ENCODE measurements around the gene PTPN11. TPM values are rescaled to one million over a fixed set of nuclear protein-coding genes. Genes with fewer than 3 reads are reported as not detected.
"Not testable (repeated sequence)": the region's sequence is repeated elsewhere in the genome, so short reads cannot be mapped to it uniquely, and the experiment has no call there.

The PTPN11 gene
- polyA plus RNA-seq: 10 to 100 TPM; 15.0 to 92.0 (median 49.5) TPM

DNA sequence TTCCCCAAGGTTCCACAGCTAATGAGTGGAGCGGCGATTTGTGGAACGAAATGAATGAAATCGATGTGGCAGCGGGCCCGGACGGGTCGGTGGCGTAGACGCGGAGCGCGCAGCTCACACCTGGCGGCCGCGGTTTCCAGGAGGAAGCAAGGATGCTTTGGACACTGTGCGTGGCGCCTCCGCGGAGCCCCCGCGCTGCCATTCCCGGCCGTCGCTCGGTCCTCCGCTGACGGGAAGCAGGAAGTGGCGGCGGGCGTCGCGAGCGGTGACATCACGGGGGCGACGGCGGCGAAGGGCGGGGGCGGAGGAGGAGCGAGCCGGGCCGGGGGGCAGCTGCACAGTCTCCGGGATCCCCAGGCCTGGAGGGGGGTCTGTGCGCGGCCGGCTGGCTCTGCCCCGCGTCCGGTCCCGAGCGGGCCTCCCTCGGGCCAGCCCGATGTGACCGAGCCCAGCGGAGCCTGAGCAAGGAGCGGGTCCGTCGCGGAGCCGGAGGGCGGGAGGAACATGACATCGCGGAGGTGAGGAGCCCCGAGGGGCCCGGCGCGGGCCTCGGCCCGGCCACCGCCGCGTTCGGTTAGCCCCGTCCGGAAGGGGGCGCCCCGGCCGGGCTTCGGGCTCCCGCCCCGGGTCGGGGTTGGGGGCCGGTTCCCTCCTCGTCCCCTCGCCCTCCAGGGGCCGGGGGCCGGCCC is at the start of gene PTPN11:
PTPN11 (plus strand) TSS at position 340 of the 689 bp plus-strand sequence; CDS start at position 505, 165 bp downstream.
- 0 to 1% (median 1%) methylated on average over 43 to 79 of the region's 89 CpGs for WGBS, 3 donors
- peak within 1 kb of the TSS; percentile 96 for H3K27ac ChIP-seq (ENCODE audit: low read depth, low read length)

DNA sequence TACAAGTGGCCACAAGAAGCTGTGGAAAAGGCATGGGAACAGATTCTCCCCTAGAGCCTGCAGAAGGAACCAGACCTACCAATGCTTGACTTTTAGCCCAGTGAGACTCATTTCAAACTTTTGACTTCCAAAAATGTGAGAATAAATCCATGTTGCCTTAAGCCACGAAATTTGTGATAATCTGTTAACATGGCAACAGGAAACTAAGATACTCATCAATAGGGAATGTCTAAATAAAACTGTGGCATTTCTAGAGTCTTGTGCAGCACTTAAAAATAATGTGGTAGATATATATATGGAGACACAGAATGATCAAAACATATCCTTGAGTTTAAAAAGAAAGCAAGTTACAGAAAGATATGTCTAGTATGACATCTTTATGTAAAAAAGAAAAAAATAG is 48.5 kb upstream of the PTPN11 start:
- no peak overlapping the region for H3K27ac ChIP-seq (ENCODE audit: low read depth, low read length)
- 38 to 56% (median 42%) methylated on average over 1 of the region's 1 CpG for WGBS, 3 donors

DNA sequence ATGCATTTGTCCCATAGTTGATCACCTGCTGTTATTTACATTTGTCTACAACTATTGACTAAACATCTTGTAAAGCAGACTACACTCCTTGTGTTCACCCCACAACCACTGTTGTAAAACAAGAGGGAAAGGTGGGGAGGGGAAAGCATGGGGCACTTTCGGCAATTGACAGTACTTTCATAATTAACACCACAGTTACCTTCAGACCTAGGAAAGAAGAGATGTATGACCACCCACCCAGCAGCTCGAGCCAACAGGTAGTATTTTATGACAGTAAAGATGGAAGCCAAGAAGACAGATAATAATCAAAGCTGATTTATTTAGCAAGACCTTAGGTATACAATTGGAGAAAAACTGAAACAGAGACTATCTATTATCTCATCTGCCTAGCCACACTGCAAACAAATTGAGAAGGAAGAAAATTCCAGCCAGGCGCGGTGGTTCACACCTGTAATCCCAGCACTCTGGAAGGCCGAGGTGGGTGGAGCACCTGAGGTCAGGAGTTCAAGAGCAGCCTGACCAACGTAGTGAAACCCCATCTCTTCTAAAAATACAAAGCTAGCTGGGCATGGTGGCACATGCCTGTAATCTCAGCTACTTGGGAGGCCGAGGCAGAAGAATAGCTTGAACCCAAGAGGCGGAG is 47.8 kb upstream of the PTPN11 start:
- WGBS, 3 donors: 52 to 89% (median 85%) methylated on average over 8 of the region's 8 CpGs
- no peak overlapping the region for H3K27ac ChIP-seq (ENCODE audit: low read depth, low read length)

DNA sequence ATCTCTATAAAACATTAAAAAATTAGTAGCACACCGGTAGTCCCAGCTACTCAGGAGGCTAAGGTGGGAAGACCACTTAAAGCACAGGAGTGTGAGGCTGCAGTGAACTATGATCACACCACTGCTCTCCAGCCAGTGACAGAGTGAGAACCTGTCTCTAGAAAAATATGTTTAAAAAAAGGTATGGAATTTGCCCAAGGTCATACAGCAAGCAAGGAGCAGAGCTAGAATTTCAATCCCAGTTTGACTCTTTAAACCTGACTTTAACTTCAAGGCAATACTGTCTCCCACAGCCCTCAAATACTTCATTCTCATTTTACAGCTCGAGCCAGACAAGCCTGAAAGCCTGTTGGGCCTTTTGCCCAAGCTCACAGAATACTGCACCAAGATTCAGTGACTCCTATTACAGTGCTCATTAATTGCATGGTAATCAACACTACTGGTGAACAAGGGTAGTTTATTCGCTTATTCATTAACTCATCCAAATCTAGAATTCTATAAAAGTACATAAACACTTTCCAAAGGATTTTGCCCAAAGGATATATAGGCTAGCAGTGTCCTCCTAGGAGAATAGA is 44.5 kb upstream of the PTPN11 start:
- 78 to 94% (median 89%) methylated on average over 3 of the region's 3 CpGs for WGBS, 3 donors
- no peak overlapping the region for H3K27ac ChIP-seq (ENCODE audit: low read depth, low read length)

DNA sequence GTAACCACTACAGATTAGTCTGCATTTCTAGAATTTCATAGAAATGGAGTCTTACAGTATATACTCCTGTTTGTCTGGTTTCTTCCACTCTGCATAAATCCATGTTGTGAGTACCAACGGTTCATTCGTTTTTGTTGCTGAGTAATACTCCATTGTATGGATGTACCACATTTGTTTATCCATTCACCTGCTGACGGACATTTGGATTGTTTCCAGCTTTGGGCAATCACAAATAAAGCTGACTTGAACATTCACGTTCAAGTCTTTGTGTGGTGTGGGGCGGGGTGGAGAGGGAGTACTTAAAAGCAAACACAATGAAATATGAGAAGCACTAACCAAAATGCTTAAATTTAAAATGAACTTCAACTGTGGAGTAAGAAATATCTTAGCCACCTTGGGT is 43.6 kb upstream of the PTPN11 start:
- no peak overlapping the region for H3K27ac ChIP-seq (ENCODE audit: low read depth, low read length)
- 72 to 89% (median 83%) methylated on average over 5 of the region's 5 CpGs for WGBS, 3 donors

DNA sequence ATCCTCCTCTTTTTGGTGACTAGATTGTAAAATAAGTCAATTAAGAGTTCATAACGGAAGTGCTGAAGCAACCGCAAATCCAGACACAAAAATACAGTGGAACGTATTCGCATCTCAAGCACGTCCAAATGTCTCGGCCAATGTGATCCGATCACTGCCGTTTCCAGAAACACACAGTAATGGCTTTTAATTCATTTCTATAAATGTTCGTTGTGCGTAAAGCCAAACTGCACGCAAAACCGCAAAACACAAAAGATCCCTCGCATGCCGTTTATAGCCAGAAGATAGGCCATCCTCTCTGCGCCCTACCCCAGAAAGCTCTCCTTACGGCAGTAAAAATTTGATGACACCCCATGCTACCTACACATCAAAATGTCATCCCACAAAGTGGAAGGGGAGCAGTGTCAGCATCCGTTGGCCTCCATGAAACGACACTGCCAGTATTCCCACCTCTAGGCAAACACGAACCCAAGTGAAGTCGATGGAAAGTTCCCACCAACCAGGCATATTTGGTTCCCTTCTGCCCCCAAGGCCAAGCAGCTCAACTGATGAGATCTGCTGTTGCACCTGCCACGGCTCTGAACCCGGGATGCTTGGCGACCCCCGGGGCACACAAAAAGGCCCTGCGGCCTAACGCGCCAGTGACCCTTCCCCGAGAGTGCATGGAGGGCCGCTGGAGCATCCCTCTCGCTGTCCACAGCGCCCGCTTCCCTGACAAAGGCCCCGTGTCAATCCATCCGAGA is 37.9 kb upstream of the PTPN11 start:
- H3K27ac ChIP-seq (ENCODE audit: low read depth, low read length): no peak overlapping the region
- WGBS, 3 donors: 47 to 67% (median 53%) methylated on average over 34 of the region's 34 CpGs

DNA sequence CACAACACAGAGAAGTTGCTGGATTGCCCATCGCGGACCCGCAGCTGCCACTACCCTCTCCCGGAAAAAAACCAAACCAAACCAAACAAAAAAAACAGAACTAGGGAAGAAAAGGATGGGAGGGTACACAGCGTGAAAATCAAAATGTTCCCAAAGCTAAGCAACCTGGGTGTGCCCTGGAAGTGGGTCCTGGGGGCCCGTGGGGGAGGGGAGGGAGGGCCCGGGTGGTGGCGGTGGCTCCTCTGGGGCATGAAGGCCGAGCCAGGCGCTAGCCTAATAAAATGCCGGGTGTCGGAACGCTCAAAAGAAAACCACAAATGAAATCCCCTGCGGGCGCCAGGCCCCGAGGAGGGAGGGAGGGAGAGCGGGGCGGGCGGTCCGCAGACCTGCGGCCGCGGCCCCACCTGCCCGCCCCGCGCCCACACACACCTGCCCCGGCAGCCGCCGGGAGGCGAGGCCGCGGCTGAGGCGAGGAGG is 37.3 kb upstream of the PTPN11 start:
- WGBS, 3 donors: 1 to 33% (median 3%) methylated on average over 16 to 32 of the region's 33 CpGs
- H3K27ac ChIP-seq (ENCODE audit: low read depth, low read length): no peak overlapping the region

DNA sequence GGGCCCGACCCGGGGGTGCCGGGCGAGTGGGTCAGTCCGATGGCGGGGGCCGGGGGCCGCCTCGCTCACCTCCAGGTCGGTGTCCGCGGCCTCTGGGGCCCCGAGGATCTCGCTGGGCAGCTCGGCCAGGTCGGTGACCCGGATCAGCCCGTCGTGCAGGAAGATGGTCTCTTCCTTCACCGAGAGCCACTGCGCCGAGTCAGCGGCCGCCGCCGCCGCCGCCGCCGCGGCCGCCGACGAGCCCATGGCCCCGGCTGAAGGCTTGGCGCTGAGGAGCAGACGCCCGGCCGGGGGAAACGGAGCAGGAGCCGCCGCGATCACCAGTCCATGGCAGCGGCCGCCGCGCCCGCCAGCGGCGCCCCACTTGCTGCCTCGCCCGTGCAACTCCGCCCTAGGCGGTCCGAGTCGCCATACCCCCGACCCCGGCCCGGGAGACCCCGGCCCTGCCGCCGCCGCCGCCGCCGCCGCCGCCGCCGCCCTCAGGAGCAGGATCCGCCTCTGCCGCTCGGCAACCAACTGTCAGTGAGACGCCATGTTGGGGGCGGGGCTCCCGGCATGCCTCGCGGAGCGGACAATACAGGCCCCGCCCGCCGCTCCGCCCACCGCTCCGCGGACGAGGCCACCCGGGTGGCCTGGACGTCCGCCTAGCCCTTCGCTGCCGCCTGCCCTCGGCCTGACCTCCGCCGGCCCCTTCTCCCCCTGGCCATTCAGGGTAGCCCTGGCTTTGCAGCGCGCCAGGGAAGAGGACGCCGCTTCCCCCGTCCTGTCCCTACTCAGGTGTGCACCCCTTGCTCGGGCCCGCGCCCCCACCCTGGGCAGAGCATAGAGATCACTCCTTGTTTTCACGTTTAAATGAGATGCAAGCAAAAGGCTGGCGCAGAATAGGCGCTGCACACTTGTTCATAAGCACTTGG is 36.6 kb upstream of the PTPN11 start, which contains the start of gene HECTD4:
HECTD4 (minus strand) TSS at position 549 of the 914 bp plus-strand sequence; CDS start at position 246, 303 bp downstream.
- 1 to 33% (median 1%) methylated on average over 61 to 105 of the region's 106 CpGs for WGBS, 3 donors
- no peak within 1 kb of the TSS for H3K27ac ChIP-seq (ENCODE audit: low read depth, low read length)

DNA sequence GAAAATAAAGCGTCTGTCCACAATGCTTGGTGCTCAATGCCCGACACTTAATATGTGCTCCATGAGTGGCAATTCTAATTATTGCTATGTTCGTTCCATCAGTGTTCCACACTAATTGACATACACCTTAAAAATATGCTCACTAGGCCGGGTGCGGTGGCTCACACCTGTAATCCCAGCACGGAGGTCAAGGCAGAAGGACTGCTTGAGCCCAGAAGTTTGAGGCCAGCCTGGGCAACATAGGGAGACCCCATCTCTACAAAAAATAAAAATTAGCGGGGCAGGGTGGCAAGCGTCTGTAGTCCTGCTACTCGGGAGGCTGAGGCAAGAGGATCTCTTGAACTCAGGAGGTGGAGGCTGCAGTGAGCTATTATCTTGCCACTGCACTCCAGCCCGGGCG is 35.9 kb upstream of the PTPN11 start:
- 90 to 92% (median 91%) methylated on average over 11 of the region's 11 CpGs for WGBS, 3 donors
- H3K27ac ChIP-seq (ENCODE audit: low read depth, low read length): no peak overlapping the region

DNA sequence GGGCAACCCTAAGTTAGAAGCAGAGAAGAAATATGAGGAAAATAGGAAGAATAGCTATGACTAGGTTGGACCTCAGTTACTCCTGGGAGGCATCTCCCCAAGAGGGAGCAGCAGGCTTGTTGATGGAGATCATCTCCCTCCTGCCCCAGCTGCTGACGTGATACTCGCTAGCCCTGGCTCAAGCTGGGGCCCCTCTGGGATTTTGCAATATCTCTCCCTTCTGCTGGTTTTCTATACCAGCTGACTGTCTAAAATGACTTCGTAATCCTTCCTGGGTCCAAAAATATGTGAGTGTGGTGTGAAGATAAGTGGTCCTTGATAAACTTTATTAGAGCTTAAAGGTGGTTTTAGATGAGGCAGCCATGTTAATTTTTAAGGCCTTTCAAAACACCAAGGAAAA is 32.0 kb upstream of the PTPN11 start:
- WGBS, 3 donors: 31 to 64% (median 43%) methylated on average over 3 of the region's 3 CpGs
- H3K27ac ChIP-seq (ENCODE audit: low read depth, low read length): no peak overlapping the region

DNA sequence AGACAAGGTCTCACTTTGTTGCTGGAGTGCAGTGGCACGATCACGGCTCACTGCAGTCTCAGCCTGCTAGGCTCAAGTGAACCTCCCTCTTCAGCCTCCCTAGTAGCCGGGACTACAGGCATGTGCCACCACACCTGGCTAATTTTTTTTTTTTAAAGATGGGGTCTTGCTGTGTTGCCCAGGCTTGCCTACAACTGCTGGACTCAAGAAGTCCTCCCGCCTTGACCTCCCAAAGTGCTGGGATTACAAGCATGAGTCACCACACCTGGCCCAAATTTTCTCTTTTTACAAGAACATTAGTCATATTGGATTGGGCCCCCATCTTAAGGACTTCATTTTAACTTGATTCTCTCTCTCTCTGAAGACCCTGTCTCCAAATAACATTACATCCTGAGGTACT is 29.5 kb upstream of the PTPN11 start:
- WGBS, 3 donors: 87 to 92% (median 89%) methylated on average over 4 of the region's 4 CpGs
- H3K27ac ChIP-seq (ENCODE audit: low read depth, low read length): no peak overlapping the region

DNA sequence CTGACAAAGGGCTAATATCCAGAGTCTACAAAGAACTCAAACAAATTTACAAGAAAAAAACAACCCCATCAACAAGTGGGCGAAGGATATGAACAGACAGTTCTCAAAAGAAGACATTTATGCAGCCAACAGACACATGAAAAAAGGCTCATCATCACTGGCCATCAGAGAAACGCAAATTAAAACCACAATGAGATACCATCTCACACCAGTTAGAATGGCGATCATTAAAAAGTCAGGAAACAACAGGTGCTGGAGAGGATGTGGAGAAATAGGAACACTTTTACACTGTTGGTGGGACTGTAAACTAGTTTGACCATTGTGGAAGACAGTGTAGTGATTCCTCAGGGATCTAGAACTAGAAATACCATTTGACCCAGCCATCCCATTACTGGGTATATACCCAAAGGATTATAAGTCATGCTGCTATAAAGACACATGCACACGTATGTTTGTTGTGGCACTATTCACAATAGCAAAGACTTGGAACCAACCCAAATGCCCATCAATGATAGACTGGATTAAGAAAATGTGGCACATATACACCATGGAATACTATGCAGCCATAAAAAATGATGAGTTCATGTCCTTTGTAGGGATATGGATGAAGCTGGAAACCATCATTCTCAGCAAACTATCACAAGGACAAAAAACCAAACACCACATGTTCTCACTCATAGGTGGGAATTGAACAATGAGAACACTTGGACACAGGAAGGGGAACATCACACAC is 28.7 kb upstream of the PTPN11 start:
- H3K27ac ChIP-seq (ENCODE audit: low read depth, low read length): not testable (repeated sequence)
- 78 to 83% (median 79%) methylated on average over 3 of the region's 4 CpGs for WGBS, 3 donors

DNA sequence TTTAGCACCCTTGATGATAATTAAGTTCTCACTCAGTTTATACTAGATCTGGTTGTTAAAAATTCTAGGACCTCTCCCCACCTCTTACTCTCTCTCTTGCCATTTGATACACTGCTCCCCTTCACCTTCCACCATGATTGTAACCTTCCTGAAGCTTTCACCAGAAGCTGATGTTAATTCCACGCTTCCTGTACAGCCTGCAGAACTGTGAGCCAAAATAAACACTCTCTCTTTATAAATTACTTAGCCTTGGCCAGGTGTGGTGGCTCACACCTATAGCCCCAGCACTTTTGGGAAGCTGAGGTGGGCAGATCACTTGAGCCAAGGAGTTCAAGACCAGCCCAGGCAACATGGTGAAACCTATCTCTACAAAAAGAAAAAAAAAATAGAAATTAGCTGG is 25.4 kb upstream of the PTPN11 start:
- 50 to 81% (median 80%) methylated on average over 1 of the region's 1 CpG for WGBS, 3 donors

DNA sequence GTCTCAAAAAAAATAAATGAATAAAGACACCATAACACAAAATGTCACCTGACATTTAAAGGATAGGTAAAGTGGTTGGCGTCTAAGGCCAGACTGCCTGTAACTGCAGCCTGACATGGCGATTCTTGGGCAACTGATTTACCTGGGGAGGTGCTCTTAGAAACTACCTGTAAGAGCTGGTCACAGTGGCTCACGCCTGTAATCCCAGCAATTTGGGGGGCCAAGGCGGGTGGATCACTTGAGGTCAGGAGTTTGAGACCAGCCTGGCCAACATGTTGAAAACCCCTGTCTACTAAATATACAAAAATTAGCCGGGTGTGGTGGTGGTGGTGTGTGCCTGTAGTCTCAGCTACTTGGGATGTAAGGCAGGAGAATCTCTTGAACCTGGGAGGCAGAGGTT is 17.7 kb upstream of the PTPN11 start:
- no peak overlapping the region for H3K27ac ChIP-seq (ENCODE audit: low read depth, low read length)
- WGBS, 3 donors: 88 to 98% (median 94%) methylated on average over 5 of the region's 5 CpGs

More for the DNA sequence above, 25.4 kb upstream of the PTPN11 start:
- H3K27ac ChIP-seq (ENCODE audit: low read depth, low read length): no peak overlapping the region

DNA sequence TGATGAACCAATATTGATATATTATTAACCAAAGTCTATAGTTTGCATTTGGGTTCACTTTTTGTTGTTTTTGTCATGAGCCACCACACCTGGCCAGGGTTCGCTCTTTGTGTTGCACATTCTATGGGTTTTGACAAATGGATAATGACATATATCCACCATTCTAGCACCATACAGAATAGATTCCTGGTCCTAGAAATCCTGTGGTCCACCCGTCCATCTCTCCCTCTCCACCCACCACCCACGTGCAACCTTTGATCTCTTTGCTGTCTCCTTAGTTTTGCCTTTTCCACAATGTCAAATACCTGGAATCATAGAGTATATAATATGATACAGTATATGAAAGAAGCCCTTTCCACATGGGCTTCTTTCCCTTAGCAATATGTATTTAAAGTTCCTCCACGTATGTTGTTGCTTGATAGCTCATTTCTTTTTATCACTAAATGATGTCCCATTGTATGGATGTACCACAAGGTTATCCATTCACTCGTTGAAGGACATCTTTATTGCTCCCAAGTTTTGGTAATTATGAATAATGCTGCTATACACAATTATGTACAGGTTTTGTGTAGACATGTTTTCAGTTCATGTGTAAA is 16.7 kb upstream of the PTPN11 start:
- 52 to 74% (median 64%) methylated on average over 5 of the region's 5 CpGs for WGBS, 3 donors
- H3K27ac ChIP-seq (ENCODE audit: low read depth, low read length): no peak overlapping the region

DNA sequence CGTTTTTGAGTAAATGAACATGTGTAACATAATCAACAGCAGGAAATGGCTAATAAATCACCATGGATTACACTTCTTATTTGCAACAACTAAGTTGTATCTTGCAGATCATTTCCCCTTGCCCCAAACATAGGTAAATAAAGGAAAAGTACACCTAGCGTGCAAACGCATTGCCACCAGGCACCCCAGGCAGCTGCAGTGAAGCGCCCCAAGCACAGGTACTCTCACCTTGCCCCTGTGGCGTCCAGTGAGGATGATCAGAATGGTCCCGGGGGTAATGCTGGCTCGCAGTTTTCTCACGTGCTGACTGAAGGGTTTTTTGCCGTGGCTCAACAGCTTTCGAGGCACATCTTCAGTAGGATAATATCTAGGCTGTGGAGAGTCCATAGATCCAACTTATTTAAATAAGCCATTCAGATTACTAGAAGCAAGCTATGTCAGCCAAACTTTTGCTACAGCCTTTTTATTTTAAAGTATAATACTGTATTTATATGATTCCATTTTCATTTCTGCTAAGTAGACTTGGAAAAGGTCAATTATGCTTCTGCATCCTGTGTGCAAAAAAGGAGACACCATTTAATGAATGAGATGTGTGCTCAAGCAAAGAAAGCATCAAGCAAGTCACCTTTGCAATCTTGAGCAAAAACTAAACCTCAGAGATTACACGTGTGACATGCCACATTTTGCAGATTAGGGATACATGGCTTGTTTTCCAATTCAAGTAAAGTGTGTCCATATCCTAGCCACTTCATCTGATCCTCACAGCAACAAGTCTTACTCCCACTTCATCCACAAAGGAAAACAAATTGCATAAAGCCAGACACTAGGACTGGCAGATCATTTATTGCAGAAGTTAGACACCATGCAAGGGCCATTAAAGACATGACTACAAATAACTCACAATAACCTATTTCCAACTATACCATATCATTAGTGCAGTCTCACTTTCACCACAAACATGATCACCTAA is 11.9 kb upstream of the PTPN11 start:
- H3K27ac ChIP-seq (ENCODE audit: low read depth, low read length): no peak overlapping the region
- 79 to 82% (median 80%) methylated on average over 11 of the region's 11 CpGs for WGBS, 3 donors
